Amniotic stem cell (primary cell): Measurements from ENCODE around the gene MAT1A.
"Not testable (repeated sequence)": the region's sequence is repeated elsewhere in the genome, so short reads cannot be mapped to it uniquely, and the experiment has no call there.

Experiments used
- DNase-seq: peaks from one replicate; lab custom pipeline; 2025; lab: John Stamatoyannopoulos, UW

Gene MAT1A

DNA sequence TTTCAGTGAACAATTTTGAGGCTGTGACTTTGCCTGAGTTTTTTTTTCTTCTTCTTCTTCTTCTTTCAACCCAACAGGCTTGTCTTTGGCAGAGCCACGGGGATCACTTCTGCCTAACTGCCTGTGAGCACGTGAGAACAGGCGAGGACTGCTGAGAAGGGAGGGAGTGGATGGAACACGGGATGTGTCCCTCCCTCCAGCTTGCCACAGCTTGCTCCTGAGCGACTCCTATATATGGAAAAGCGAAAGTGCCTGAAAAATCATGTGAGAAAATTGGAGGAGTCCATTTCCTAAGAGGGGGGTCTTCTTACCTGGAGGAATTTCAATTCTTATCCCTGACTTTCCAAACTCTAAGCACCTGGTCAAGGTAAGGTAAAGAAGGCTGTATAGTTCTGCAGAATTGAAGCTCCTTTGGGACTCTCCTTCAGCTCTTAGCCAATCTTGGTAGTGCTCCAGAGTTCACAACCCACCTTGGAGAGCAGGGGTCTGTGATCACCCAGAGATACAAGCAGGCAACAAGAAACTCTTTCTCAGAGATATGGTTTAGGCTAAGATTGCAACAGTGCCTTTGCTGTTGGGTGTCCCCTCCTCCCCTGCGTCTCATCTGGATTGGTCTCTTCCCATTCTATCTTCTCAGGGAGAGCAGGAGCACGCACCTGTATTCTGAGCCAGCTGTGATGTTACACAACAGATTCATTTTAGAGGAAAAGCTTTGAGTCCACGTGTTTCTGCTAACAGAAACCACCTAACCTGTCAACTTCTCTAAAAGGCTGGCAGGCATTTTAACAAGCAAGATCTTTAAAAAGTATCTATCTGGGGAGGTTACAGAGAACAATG lies at the start of gene MAT1A:
MAT1A (minus strand) TSS at position 208 of the 837 bp plus-strand sequence. CDS start 235 bp downstream, outside the sequence.
- DNase-seq, result no peak

DNA sequence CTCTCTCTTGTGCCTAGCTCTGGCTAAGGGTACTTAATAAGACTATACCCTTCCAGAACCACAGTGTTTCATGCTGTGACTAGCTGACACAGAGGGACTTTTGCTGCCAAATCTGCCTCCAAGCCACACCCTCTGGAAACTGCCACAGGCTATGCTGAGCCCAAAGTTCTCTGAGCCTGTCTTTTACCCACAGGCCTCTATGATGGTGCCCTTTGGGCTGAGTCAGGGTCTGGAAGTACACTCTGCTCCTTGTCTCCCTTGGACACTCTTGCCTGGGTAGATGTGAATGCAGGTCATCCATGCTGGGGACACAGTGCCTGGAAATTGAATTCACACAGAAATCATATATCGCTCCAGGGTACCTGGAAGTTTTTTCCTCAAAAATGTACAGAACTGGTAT lies 44.5 kb upstream of the MAT1A start:
- DNase-seq, result no peak

DNA sequence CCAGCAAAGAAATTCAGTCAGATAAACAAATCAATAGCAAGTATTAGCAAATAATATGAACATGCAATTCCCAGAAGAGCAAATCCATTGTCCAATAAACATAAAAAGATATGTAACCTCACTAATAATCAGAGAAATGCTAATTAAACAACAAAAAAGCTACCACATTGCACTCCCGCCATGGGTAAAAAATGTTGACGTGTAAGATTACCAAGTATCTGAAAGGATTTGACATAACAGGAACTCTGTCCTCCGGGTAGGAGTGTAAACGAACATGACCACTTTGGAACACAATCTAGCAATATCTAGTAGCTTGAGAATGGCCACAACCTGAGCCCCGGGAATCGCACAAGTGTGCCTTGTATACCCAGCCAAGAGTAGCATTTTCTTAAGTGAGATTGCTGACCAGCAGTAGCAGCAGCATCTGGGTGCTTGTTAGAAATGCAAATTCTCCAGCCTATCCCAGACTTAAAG lies 35.5 kb upstream of the MAT1A start:
- DNase-seq, result no peak

DNA sequence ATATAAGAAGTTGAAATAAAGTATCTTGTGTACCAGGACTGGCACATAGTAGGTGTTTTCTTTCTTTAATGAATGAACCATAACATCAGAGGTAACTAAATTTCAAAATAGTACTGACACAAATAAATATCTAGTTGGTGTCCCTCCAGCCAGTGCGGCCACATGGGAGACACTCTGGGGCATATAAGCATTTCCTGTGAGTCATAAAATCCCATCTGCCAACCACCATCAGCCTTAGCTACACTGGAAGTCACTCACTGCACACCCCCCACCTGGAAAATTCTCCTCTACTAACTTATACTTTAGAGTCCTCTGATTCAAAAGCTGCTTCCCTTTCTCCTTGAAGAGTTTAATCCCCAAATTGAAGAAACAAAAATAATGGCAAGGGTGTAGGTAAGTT lies 34.6 kb upstream of the MAT1A start:
- DNase-seq, result no peak

DNA sequence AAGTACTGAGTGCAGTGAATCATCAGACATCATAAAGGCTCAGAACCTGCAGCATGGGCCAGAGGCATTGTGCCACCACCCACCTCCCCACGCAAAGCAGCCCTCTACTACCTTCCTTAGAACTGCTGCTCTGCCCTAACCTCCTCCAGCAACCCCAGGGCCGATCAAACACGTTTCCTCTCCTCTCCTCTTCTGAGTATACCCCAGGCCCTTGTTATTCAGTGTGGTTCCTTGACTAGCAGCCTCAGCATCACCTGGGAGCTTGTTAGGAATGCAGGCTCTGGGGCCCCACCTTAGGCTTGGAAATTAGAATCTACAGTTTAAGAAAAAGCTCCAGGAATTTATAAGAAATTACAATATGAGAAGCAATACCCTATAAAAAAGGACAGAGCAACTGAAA lies 33.9 kb upstream of the MAT1A start:
- no peak for DNase-seq

DNA sequence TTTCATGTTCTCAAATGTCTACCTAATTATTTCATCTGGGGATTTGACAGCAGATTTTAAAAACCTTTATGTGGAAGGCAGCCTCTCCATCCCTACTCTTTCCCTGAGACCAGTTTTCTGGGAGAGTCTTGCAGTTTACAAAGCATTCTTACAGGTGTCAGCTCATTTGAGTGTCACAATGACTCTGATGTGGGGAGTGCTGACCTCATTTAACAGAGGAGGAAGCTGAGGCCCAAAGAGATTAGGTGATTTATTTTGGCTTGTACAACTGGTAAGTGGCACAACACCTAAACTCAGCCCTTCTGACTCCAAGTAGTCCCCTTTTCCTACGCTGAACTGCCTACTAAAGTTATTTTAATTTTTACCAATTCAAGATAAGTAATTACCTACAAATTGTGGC lies 33.3 kb upstream of the MAT1A start:
- no peak for DNase-seq

DNA sequence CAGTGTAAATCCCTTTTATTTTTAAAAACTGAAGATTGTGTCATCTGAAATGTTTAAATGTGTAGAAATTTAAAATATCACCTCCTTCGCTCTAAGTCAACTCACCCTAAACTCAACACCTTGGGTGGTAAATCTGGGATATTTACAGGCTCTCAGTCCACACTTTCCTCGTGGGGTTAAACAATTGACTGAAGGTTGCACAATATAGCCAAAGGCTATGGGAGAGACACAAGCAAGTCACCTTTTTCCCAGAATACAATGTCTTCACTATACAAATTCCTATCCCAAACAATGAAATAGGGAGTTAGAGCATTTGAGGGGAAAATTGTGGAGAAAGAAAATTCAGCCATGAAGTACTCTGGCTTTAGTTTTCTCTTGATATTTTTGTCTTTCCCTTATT lies 32.7 kb upstream of the MAT1A start:
- no peak for DNase-seq

DNA sequence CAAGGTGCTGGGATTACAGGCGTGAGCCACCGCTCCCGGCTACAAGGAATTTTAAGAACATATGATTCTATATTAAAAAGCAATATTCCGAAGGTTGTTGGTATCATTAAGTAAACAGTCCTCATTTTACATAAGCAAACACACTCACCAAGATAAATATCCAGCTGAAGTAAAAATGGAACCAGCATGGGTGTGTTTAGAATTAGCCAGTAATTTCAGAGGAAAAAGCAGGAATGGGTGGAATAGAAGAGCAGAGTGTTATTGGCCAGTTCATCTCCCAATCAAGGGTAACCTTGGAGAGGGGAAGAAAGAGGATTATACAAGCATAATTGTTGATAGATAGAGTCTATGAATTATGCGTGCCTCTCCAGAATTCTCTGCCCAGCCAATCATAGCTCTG lies 31.7 kb upstream of the MAT1A start:
- no peak for DNase-seq

DNA sequence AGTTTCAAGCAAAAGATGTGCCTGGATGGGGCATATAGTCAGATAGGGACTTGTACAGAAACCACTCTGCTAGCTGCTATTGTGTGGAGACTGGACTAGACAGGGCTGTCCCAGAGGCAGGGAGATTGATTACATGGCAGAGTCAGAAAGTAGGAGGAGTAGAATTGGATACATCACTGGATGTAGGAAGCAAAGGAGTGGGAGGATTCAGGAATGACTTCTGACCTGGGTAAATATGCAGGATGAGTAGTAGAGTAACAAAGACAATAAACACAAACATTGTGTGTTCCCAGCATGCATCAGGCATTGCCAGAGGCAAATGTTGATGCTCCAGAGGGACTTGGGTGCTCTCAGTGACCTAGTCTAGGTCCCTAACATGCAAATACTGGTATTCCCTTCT lies 30.9 kb upstream of the MAT1A start:
- no peak for DNase-seq

DNA sequence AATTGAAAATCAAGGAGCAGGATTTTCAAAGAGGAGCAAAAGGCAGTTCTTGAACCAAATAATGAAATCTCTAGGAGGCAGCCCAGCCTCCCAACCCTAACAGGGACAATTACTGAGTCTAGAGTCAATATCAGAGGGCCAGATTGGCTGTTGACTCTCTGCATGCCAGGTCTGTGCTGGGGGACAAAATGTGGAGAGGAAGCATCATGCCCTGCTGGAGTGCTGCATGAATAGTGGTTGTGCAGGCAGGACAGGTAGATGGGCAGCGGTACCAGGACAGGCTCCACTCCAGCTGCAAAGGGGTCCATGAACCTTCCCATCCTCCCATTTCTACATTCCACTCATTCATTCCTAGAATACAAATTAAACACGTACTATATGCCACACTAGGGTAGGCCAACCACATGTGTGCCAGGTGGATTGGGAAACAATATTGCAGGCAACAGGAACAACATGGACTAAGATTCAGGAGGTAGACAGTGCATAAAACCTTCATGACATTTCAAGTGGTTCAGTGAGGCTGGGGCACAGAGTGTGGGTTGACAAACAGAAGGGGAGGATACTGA lies 30.4 kb upstream of the MAT1A start:
- DNase-seq, result no peak

DNA sequence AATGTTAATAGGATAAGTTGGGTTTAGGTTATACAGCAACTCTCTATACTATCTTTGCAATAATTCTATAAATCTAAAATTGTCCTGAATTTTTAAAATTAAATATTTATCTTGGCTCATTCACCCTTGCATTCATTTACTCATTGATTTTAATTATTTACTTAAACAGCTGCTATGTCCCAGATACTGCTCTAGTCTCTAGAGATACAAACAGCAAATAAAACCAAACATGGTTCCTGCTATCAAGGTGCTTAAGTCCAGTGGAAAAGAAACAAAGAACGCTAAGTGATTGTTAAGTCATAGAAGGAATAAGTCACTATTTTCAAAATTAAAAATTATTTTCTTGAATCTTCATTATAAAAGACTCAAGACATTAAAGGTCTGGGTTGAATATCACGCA lies 29.9 kb upstream of the MAT1A start:
- no peak for DNase-seq

DNA sequence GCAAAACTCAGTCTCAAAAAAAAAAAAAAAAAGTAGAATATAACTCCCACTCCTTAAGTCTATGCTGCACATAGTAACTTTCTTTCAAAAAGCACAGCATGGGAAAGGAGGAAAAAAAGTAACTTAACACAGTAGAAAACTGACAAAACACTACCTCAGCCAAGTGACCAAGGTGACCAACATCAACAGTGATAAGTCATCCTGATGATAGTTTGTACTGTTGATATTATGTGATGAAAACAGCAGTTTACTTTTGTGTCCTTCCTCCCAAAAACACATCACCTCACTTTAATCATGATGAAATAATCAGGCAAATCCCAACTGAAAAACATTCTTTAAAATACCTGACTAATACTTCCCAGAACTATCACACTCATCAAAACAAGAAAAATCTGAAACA lies 29.3 kb upstream of the MAT1A start:
- DNase-seq, result no peak

DNA sequence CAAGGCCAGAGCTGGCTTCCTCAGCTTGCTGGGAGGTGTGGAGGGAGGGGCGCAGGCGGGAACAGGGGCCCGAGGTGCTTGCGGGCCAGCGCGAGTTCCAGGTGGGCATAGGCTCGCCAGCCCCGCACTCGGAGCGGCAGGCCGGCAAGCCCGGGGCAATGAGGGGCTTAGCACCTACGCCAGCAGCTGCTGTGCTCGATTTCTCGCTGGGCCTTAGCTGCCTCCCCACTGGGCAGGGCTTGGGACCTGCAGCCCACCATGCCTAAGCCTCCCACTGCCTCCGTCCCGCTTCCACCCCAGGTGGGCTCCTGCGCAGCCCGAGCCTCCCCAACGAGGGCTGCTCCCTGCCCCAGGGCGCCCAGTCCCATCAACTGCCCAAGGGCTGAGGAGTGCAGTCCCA lies 25.9 kb upstream of the MAT1A start:
- no peak for DNase-seq

DNA sequence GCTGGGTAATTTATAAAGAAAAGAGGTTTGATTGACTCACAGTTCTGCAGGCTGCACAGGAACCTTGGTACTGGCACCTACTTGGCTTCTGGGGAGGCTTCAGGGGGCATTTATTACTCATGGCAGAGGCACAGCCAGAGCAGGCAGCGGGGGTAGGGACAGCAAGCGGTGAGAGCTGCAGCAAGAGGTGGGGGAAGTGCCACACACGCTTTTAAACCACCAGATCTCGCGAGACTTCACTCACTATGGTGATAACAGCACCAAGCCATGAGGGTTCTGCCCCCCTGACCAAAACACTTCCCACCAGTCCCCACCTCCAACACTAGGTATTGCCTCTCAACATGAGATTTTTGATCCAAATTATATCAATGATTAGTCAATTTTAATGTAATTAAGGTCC lies 24.1 kb upstream of the MAT1A start:
- no peak for DNase-seq

DNA sequence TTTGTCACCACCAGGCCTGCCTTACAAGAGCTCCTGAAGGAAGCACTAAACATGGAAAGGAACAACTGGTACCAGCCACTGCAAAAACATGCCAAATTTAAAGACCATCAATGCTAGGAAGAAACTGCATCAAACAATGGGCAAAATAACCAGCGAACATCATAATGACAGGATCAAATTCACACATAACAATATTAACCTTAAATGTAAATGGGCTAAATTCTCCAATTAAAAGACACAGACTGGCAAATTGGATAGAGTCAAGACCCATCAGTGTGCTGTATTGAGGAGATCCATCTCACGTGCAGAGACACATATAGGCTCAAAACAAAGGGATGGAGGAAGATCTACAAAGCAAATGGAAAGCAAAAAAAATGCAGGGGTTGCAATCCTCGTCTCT lies 16.5 kb upstream of the MAT1A start:
- not testable (repeated sequence) for DNase-seq

DNA sequence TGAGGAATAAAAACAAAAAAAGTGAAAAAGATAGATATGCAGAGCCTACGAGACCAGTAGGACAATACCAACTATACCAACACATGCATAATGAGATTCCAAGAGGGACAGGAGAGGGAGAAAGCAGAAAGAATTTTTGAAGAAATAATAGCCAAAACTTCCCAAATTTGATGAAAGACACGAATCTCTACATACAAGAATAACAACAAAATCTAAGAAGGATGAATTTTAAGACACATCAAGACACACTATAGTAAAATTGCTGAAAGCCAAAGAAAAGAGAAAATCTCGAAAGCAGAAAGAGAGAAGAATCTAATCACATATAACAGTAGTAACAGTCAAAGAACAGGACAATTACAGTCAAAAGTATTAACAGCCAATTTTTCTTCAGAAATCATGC lies 7.5 kb upstream of the MAT1A start:
- no peak for DNase-seq

DNA sequence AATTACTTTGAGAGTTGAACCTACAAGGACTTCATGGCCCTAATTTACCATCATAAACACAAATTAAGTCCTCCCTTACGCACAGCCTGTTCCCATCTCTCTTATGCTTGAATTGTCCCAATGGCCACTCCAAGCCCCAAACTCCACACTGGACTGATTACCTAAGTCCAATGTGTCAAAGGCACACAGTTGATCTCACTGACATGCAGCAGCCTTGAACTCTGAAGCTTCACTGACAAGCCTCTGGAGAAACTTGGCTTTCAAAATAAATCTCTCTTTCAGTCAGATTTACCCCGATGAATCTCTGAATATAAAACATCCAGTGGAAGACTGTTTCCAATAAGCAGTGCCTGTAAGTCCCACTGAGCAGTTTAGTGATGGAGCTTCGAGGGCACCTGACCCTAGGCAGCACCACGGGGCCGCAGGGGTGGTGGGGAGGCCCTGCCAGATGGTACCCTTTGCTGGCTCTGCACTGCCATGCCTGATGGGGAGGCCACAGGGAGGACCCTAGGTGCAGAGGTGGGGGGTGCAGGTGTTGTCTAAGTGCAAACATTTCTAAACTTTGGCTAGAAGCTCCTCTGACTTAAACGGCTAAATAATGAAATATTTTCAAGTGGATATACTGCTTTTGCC lies 3.3 kb upstream of the MAT1A start:
- DNase-seq, result no peak

DNA sequence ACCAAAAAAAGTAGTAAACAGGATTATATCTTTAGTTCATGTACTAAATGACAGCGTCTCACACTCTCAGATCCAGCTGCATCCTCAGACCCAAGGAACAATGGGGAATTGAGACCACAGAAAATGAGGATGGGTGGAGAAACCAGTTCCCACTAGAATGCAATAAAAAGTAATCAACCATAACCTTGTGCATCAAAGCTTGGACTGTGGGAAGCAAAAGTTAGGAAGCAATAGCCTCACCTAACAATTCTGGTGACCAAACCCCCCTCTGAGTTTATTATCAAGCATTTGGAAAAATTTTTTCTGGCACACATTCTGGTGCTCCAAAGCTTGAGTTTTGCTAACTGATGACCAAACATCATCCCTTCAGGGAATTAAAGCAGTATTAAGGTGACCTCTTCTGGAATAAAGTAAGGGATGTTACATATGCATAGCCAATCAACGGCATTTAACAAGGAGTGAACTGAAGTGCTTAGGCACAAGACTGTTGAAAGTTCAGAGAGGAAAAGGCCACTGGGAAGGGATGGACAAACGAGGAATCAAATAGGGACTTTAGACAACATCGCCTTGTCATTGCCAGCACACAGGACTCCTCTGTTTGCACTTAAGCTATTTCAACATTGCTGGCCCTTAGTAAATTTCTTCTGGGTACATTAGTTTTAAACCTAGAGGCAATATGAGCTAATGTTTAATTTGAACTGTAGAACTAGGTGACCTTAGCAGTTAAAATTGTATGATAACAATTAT lies 1.2 kb upstream of the MAT1A start:
- no peak for DNase-seq

DNA sequence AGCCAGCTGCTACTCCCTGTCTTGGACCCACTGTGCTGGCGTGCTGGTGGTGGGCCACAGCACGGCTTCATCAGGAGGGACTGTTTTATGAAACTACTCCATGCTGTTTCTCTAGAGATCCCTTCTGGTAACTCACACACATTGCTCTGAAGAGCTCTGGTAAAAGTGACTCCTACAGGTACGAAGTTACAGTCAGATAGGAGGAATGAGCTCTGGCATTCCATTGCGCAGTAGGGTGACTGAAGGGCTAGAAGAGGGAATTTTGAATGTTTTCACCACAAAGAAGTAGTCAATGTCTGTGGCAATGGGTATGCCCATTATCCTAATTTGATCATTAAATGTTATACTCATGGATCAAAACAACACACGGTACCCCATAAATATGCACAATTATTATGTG lies 609 bp downstream of the MAT1A start:
- no peak for DNase-seq

DNA sequence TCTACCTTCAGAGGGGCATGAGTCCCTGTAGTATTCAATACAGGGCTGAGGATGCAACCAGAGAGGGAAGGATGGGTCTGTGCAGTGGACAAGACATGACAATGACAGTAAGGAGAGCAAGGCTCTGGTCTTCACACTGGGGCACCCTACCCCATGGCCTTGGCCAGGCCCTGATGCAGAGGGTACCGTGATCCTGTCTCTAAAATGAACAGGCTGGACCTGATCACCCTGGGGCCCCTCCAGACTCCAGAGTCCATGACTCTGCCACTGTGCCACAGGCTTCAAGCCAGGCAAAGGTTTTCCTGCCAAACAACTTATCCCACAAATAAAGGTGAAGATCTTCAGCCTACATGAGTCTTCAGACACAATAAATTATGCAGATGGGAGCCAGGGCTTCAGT lies 4.9 kb downstream of the MAT1A start:
- no peak for DNase-seq

DNA sequence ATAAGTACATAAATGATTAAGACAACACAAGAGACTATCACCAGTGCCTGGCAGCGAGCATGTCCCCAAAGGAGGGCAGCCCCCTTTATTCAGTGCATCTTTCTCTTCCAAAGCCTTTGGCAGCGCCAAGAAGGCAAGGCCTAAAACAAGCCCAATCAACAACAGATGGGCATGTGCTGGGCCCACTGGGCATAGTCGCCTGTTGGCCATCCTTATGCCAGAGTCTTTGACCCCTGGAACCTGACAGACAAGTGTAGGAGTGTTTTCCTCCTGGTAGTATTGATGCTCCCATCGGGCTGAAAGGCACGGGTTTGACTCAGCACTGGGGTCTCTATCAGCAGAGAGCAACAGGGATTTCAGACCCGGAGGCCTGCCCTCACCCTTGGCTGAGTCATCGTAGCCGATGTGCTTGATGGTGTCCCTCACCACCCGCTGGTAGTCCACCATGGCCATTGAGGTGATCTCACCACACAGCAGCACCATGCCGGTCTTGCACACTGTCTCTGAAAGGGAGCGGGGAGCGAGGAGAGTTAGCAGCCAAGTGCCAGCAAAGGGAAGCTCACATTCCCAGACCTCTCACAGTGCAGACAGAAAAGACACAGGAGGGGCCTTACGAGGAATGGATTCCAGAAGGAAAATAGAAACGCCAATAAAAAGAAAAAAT lies 5.8 kb downstream of the MAT1A start:
- DNase-seq, result no peak

DNA sequence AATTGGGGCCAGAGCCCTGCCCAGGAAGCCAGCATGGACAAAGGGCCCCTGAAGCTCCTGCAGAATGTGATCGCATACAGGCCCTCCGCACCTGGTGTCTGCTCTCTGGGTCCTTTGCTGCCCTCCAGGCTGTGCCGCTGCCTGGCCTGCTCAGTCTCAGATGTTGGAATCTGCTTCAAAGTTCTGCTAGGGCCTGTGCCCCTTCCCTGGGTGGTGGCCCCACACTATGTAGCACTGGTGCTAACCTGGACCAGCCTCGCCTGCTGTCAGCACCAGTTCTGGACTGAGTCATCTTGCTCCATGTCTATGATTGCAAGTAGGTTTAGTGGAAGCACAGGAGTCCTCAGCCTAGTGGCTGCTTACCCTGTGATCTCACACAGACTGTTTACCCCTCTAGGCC lies 6.3 kb downstream of the MAT1A start:
- no peak for DNase-seq
